Middle frontal gyrus (tissue), 1 donor: ENCODE measurements around the gene GGTLC1.
A peak's percentile ranks its signal among the peaks of the same experiment; 100 is the strongest.

Source experiments
- DNase-seq: peaks from one replicate; pipeline ENCODE4 v3.0.0-alpha.2; 2015; ENCODE audit warnings: low spot score; ENCODE audit errors: extremely low spot score

GGTLC1 gene

GRCh38 chr20:23966298-23966697 lies 22.3 kb downstream of the GGTLC1 start:
- no peak for DNase-seq

- DNase-seq, result no peak
Observed at GRCh38 chr20:23963941-23964340, 24.6 kb downstream of the GGTLC1 start.

GRCh38 chr20:23962272-23962671 lies 26.3 kb downstream of the GGTLC1 start:
- no peak for DNase-seq

GRCh38 chr20:23959054-23959453 lies 29.5 kb downstream of the GGTLC1 start:
- no peak for DNase-seq

- no peak for DNase-seq
Observed at GRCh38 chr20:23955896-23956295, 32.7 kb downstream of the GGTLC1 start.

- no peak for DNase-seq
Observed at GRCh38 chr20:23954008-23954745, 34.4 kb downstream of the GGTLC1 start.

- DNase-seq, result no peak
Observed at GRCh38 chr20:23946206-23946605, 42.4 kb downstream of the GGTLC1 start.

- no peak for DNase-seq
Observed at GRCh38 chr20:23943304-23943703, 45.3 kb downstream of the GGTLC1 start.

GRCh38 chr20:23939641-23940040 lies 48.9 kb downstream of the GGTLC1 start:
- no peak for DNase-seq

- no peak for DNase-seq
Observed at GRCh38 chr20:23939063-23939462, 49.5 kb downstream of the GGTLC1 start.

- no peak for DNase-seq
Observed at GRCh38 chr20:23938118-23938438, 50.5 kb downstream of the GGTLC1 start.

- DNase-seq, result peak; percentile 60
Observed at GRCh38 chr20:23937303-23938117, 51.1 kb downstream of the GGTLC1 start.
